NCI-H774 (cell line): ENCODE data around the gene CUX1.

ENCODE experiments used
- DNase-seq: peaks from one replicate; lab custom pipeline; 2025; lab: John Stamatoyannopoulos, UW

CUX1 gene

GRCh38 chr7:102244601-102245000 lies 427.2 kb downstream of the CUX1 start:
- DNase-seq: no peak

DNA sequence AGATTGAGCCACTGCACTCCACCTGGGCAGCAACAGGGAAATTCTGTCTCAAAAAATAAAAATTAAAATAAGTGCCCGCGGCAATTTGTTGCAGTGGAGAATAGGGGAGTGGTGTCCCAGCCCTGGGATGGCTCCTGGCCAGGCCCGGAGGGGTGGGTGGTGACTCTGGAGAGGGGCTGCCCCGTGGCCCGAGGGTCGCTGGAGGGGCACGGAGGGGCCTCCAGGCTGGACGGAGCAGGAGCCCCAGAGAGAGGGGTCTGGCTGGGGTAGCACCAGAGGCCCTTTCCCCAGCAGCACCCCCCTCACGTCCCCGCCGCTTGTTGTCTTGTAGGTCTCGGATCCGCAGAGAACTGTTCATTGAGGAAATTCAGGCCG lies 430.6 kb downstream of the CUX1 start:
- no peak for DNase-seq

GRCh38 chr7:102248456-102249395 lies 431.3 kb downstream of the CUX1 start:
- no peak for DNase-seq

DNA sequence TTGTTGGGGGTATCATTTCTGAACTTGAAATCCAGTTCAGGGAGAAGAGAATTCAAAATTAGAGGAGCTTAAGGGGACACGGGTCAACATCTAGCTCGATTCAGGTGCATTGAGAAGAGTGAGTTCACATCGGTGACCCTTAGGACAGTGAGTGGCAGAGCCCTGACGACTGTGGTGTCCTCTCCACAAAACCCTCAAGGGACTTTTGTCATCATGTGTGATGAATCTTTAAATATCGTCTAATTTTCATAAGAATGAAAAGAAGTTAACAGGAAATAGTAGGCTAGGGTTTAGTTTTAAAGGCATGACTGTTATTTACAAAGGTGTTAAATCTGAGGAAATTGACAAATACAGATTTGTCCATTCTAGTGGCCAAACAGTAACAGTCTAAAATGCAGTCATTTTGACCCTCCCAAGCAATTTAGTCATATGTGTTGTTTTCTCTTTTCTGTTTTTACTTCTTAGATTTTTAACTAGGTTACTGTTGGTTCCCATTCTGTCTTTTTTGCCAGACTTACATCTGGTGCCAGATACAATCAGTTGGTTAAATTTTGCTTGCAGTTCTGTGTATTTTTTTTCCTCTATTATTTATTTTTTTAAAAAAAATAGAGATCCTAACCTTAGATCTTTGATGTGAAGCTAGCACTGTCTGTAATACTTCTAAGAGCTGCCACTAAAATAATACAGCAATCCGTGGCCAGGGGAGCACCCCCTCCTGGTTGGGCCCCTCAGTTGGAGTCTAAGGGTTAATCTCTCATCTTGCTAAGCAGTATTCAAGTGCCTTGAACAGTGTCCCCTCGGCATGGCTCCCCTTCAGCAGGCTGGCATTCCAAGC lies 434.3 kb downstream of the CUX1 start:
- no peak for DNase-seq

- no peak for DNase-seq
Measured at GRCh38 chr7:102252366-102252982, 435.0 kb downstream of the CUX1 start.

GRCh38 chr7:102253066-102253972 lies 435.9 kb downstream of the CUX1 start:
- no peak for DNase-seq

GRCh38 chr7:102253973-102254370 lies 436.5 kb downstream of the CUX1 start:
- DNase-seq: no peak

DNA sequence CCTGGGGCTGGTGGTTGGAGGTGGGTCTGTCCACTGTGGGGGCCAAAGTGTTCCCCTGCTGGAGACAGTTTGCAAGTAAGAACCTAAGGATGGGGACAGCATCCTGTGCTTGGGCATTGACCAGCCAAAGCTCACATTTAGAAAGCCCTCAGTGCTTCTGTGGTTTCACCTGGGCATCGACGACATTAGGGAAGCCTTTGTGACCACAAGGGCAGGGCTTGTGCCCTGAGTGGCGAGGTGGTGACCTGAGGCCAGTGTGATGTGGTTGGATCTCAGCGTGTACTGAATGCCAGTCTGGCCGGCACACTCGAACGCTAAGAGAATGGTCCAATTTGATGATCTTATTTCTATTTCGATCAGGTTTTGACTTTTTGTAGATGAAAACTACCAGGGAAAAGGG lies 437.1 kb downstream of the CUX1 start:
- no peak for DNase-seq

DNA sequence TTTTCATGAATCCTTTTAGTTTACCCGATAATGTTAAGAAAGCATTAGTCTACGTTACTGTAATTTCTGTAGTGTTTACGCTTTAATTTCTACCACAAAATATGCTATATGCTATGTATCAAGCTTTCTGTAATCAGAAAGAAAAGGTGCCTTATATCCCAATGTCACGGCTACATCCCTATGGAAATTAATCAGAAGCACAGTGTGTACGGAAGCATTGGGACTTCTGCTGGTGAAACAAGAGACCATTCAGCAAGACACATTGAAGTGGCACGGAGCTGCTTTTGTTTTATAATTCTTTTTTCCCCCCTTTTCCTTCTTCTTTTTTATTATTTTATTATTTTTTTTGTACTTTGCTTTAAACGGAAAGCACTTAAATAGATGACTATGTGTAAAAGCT lies 438.1 kb downstream of the CUX1 start:
- DNase-seq: no peak

- no peak for DNase-seq
Measured at GRCh38 chr7:102255916-102256315, 438.5 kb downstream of the CUX1 start.

DNA sequence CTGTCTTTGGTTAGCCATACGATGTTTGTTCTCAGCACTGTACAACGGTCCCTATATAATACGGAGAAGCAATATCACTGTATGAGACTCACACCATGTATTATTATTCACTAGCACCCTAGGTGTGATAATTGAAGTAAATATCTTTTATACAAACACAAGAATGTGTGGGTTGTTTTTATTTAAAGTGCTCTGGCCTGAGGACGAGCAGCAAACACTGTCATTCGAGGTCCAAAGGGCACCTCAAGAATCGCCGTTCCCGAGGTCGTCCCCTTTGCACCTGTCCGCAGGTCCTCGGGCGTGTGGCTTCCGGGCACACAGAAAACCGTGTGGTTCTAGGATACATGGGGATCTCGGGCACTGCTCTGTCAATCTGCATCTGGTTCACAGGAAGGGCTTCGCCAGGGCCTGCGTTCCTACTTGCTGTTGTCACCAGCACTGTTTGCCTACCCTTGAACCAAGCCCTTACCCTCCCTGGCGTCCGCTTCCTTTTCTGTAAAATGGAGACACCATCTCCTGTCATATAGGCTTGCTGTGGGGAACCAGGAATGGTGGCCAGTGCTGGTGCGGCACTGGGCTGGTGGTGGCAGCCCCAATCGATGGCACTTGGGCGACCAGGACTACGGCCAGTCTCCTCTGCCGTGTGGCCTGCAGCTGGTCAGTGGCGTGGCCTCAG lies 440.8 kb downstream of the CUX1 start:
- DNase-seq: no peak

DNA sequence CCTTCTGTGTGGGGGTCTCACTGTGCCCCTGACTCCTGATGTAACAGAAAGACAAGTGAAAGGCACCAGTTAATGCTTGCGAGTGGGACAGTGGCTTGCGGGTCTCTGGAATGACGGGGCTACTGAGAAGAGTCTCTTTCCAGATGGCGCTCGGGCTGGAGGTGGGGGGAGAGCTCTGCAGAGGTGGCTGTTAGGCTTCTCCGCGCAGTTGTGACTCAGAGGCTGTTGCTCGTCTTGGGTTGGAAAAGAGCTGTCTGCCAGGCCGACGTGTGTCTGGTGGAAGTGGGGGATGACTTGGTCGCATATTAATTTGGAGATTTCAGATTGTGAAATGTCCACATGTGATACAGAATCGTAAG lies 441.3 kb downstream of the CUX1 start:
- no peak for DNase-seq

DNA sequence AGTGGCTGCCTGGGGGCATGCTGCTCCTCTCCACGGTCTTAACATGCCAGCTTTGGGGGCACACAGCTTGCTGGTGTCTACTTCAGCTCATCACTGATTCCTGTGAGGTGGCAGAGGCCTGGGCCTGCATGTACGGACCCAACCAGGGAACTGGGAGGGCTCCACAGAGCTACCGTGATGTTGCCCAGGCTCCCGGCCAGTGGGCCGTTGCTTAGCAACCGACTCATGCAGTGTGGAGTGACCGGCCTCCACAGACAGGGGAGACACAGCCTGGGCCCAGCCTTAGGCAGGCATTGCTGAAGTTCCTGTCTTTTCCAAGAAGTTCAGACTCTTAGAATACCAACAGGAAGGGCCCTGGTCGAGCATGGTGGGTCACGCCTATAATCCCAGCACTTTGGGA lies 443.4 kb downstream of the CUX1 start:
- no peak for DNase-seq

DNA sequence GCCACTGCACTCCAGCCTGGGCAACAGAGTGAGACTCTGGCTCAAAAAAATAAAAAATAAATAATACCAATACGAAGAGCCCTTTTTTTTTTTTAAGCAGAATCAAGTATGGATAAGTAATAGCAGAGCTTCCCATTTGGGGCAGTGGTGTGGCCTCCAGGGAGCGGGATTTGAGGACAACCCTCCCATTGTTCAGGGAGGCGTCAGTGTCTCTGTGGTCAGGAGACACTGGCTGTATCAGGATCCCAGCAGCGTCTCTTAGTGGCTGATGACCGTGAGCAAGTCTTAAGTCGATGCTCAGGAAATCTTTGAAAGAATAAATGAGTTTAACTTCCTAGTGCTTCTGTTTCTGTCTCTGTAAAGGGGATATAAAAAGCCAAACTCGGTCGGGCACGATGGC lies 444.0 kb downstream of the CUX1 start:
- no peak for DNase-seq

DNA sequence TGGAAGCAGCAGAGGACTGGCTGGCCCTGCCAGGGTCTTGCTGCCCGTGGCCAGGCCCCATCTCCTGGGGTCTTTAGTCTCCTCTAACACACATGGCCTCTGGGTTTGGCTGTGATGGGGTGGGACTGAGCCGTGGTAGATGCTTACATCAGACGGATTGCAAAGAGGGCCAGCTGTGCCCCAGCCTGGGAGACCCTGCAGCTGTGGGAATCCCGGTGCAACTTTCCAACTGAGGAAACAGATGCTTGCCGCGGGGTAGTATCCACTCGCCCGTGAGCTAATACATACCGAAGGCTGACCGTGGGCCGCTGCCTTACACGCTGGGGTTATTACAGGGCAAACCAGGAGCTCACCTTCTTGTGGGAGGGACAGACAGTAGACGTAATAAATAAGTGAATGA lies 445.1 kb downstream of the CUX1 start:
- DNase-seq: no peak

DNA sequence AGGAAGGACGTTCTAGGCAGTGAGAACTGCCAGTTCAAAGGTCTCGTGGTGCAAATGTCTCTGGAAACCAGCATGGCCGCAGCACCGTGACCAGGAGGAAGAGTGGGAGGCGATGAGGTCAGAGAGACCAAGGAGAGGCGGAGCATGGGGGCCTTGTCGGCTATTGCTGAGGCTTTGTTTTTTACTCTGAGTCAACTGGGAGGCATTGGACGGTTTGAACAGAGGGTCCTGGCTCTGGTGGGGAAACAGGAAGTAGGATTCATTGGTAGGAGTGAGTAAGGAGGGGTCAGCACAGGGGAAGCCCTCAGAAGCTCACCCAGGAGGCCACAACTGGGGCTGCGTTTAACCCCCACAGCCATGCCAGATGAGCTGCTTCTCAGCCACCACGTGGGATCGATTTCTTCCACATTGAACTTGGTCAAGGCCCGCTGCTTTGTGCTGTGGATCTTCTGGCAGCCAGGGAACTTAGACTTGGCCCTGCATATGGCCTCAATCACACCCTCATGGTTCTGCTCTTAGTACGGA lies 447.0 kb downstream of the CUX1 start:
- DNase-seq: no peak

DNA sequence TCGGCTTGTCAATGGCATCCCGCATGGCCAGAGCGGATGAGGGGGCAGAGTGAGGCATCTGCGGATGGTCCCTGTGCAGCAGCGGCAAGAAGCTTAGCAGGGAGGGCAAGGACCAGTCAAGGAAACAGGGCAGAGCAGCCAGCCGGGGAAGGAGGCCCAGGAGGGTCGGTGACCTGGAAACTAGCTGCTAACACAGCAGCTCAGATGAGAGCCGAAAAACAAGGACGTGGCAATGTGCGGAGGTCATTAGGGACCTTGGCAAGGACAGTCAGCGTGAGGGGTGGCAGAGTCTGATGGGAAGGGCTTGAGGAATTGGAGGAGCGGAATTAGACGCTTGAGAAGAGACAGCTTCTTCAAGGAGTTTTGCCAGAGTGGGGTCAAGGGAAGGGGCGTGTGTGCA lies 449.1 kb downstream of the CUX1 start:
- DNase-seq: no peak

- no peak for DNase-seq
Measured at GRCh38 chr7:102268635-102269034, 451.2 kb downstream of the CUX1 start.

DNA sequence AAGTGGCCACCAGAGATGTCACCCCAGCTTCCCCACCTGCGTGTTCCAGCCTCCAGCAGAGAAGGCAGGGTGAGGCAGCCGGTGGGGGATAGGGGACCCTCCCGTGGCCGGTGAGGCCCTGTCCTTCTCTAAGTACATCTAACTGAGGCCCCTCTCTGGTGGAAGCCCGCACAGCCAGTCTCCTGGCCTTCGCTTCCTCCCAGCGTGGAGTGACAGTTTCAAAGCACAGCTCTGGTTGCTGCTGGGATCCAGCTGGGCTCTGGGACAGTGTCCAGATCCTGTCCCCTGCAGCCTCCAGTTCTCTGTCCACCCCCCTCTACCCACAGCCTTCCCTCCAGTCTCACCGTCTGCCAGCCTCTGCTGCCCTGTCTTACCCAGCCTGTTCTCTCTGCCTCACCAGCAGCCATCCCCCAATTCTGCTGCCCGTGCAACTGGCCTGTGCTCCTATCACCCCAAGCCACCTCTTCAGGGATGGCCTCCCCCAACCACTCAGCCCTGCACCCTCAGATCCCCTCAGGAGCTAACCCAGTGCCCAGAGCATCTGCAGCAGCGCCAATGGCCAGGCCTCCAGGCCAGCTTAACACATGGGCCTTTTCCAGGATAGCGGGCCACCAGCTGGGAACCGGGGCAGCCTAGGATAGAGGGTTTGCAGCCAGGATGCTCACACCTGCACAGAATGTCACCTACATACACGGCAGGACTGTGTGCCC lies 452.9 kb downstream of the CUX1 start:
- DNase-seq: no peak

DNA sequence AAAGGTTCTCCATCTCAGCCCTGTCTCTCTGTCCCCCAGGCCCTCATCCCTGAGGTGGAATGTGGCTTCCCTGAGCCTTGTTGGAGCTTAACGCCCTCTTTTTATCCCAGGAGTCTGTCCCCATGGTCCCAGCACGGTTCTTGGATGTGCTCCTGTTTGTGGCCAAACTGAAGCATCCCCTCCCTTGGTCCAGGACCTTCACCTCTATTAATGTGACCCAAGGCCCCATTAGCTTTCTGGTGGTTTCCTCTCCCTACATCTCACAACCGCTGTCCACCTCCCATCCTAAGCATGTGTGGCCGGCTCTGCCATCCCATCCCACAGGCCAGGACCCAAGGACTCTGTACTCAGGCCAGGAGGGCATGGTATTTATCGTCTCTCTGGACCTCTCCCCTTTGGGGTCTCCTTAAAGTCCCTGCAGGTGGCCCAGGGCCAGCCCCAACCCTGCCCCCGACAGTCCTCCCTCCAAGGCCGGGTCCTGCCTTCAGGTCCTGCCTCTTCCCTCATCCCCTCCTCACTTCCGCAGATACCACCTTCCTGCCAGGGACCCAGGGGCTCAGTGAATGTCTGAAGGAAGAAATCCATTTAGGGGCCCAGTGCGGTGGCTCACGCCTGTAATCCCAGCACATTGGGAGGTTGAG lies 453.9 kb downstream of the CUX1 start:
- no peak for DNase-seq
